ENCODE results near the gene RSF1.

DNA sequence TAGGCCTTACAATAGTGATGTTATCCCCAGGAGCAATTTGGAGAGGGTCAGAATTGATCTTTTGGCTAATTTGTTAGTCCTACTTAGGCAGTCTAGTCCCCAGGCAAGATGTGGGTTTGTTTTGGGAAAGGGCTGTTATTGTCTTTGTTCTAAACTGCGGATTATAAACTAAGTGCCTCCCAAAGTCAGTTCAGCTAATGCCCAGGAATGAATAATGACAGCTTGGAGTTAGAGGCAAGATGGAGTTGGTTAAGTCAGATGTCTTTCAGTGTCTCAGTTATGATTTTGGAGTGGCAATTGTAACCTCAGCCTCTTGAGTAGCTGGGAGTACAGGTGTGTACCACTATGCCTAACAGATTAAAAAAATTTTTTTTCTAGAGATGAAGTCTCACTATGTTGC is 175.6 kb downstream of the RSF1 start:
- TF ChIP-seq YY1 (IDR thresholded peaks at IDR 0.05; ENCODE audit: insufficient read depth, insufficient read length) (no peak), SUZ12 (IDR thresholded peaks at IDR 0.05; ENCODE audit: extremely low read depth, insufficient read depth, insufficient read length) (no peak)

All from NT2/D1 (cell line).